Measurements from ENCODE around the gene SLC37A1. TPM values are rescaled to one million over a fixed set of nuclear protein-coding genes. Genes with fewer than 3 reads are reported as not detected.

The SLC37A1 gene
- total RNA-seq, 4 donors from 2014 or later: 10.7 to 21.1 (median 14.0) TPM

GRCh38 chr21:42493109-42494060 lies 20.3 kb upstream of the SLC37A1 start:
- no peak for TF ChIP-seq POLR2A (IDR thresholded peaks at IDR 0.05)
- no peak for TF ChIP-seq CTCF (IDR thresholded peaks at IDR 0.05)
- H3K36me3 ChIP-seq: no peaks in the 10 kb centered on the region
- no peaks in the 10 kb centered on the region for H3K9me3 ChIP-seq
- no peak overlapping the region for H3K4me3 ChIP-seq
- H3K27me3 ChIP-seq: peaks cover 0 to 3% (median 0%) of the 10 kb centered on the region in 4 donors
- H3K27ac ChIP-seq: no peak overlapping the region
- intact Hi-C loops (cut with DNase I): no loop called here
- 69 to 74% methylated on average over 12 to 13 of the region's 13 CpGs for WGBS, 2 donors
- H3K4me1 ChIP-seq: peaks cover 7 to 18% (median 10%) of the 10 kb centered on the region in 3 donors
- no peak for DNase-seq

- TF ChIP-seq POLR2A (IDR thresholded peaks at IDR 0.05) (no peak), CTCF (IDR thresholded peaks at IDR 0.05) (no peak)
- H3K36me3 ChIP-seq: no peaks in the 10 kb centered on the region
- intact Hi-C loops (cut with DNase I): no loop called here
- H3K4me1 ChIP-seq: peaks cover 7 to 19% (median 10%) of the 10 kb centered on the region in 3 donors
- no peak for DNase-seq
- H3K27me3 ChIP-seq: no peaks in the 10 kb centered on the region
- no peaks in the 10 kb centered on the region for H3K9me3 ChIP-seq
- no peak overlapping the region for H3K27ac ChIP-seq
- no peak overlapping the region for H3K4me3 ChIP-seq
- 90 to 100% methylated on average over 4 to 5 of the region's 5 CpGs for WGBS, 2 donors
Observed at GRCh38 chr21:42495027-42495426, 18.6 kb upstream of the SLC37A1 start.

- TF ChIP-seq CTCF (IDR thresholded peaks at IDR 0.05) (no peak), POLR2A (IDR thresholded peaks at IDR 0.05) (no peak)
- Histone ChIP-seq H3K27me3 (no peaks in the 10 kb centered on the region), H3K36me3 (no peaks in the 10 kb centered on the region), H3K4me1 (peaks cover 7 to 26% (median 10%) of the 10 kb centered on the region in 3 donors), H3K9me3 (no peaks in the 10 kb centered on the region), H3K27ac (peak overlapping the region in 3 of 4 donors; percentile 65 to 89 (median 71)), H3K4me3 (peak overlapping the region; percentile 60 to 80 (median 72))
- 0% methylated on average over 7 of the region's 18 CpGs for WGBS, 2 donors
- DNase-seq: no peak
- intact Hi-C loops (cut with DNase I): no loop called here
Observed at GRCh38 chr21:42495765-42496119, 17.9 kb upstream of the SLC37A1 start.

GRCh38 chr21:42496120-42496838 lies 17.4 kb upstream of the SLC37A1 start, which contains the start of gene RSPH1:
Gene RSPH1 (minus strand): TSS chr21:42496224. CDS start chr21:42496186, 38 bp downstream.
- Histone ChIP-seq H3K4me1 (peaks cover 7 to 31% (median 10%) of the 10 kb centered on the region in 3 donors), H3K27me3 (no peaks in the 10 kb centered on the region)

More at GRCh38 chr21:42496120-42496838, 17.4 kb upstream of the SLC37A1 start, which contains the start of gene RSPH1:
- intact Hi-C loops (cut with DNase I): no loop called here
- H3K27ac ChIP-seq: peak within 1 kb of the TSS; percentile 86 to 93 (median 88)
- H3K9me3 ChIP-seq: no peaks in the 10 kb centered on the region
- TF ChIP-seq CTCF (IDR thresholded peaks at IDR 0.05) (peak in 1 of 6 experiments; percentile 11), POLR2A (IDR thresholded peaks at IDR 0.05) (peak in 2 of 4 donors; percentile 66 to 86)
- DNase-seq: peak; percentile 93
- peak within 1 kb of the TSS; percentile 60 to 80 (median 72) for H3K4me3 ChIP-seq
- 0% methylated on average over 1 to 31 of the region's 58 CpGs for WGBS, 2 donors
- H3K36me3 ChIP-seq: no peaks in the 10 kb centered on the region
